B cell (primary cell): Measurements from ENCODE around the gene AUTS2. TPM values are rescaled to one million over a fixed set of nuclear protein-coding genes. Genes with fewer than 3 reads are reported as not detected.

Source experiments
- ATAC-seq: fragments of 200-7000 bp; cut with Tn5 transposase; one replicate; pipeline ENCODE4 v1.10.0; 2021; ENCODE audit warnings: low read depth, mild to moderate bottlenecking, moderate number of reproducible peaks, moderate library complexity
- CTCF ChIA-PET: fragments of 350-600 bp; sonication (Branson Sonifier 250); formaldehyde crosslinking; loops from one replicate; lab custom pipeline; 2021; ENCODE audit warnings: antibody characterized with exemption, inconsistent platforms; lab: Charles Lee
- POLR2A ChIA-PET: fragments of 350-600 bp; sonication (Branson Sonifier 250); formaldehyde crosslinking; loops from one replicate; lab custom pipeline; 2021; ENCODE audit warnings: antibody characterized with exemption; lab: Charles Lee
- DNase-seq: peaks from one replicate; pipeline ENCODE4 v3.0.0; 2013
- H2AFZ ChIP-seq: 2 replicates; pipeline ENCODE4 v1.6.1; 2012; ENCODE audit warnings: mild to moderate bottlenecking, low read depth, low read length; ENCODE audit not compliant: insufficient read depth, poor library complexity, severe bottlenecking
- H3K27ac ChIP-seq, 2 donors: 1 replicate in 1 of 2; 2 replicates in 1 of 2; pipeline ENCODE4 v1.5.1; 2012 to 2013; ENCODE audit warnings: low read length in 2 of 2, mild to moderate bottlenecking in 2 of 2, moderate library complexity in 1 of 2
- H3K27me3 ChIP-seq, 4 experiments: fragments of 200-600 bp in 1 of 4; sonication (generic) in 1 of 4; replicated peaks in 1 of 4; 1 replicate in 2 of 4; 2 replicates in 2 of 4; pipeline versions ENCODE4 v1.6.1 to v1.7.0; 2013 to 2016; ENCODE audit warnings: low read length in 3 of 4, mild to moderate bottlenecking in 2 of 4, mixed read lengths in 1 of 4, moderate library complexity in 1 of 4; ENCODE audit not compliant: insufficient read depth in 4 of 4, control insufficient read depth in 3 of 4; ENCODE audit errors: control extremely low read depth in 1 of 4
- H3K36me3 ChIP-seq, 2 experiments: replicated peaks in 1 of 2; 1 replicate in 1 of 2; 2 replicates in 1 of 2; pipeline versions ENCODE4 v1.6.1 to v1.7.1; 2013; ENCODE audit warnings: low read length in 1 of 2; ENCODE audit not compliant: insufficient read depth in 2 of 2, control insufficient read depth in 1 of 2; ENCODE audit errors: control extremely low read depth in 1 of 2, extremely low read depth in 1 of 2
- H3K4me1 ChIP-seq, 2 donors: fragments of 200-600 bp in 1 of 2; sonication (generic) in 1 of 2; 1 replicate in 1 of 2; 2 replicates in 1 of 2; pipeline versions ENCODE4 v1.5.1 to v1.6.1; 2013 to 2017; ENCODE audit warnings: low read length in 2 of 2; ENCODE audit not compliant: control insufficient read depth in 2 of 2, insufficient read depth in 2 of 2
- H3K4me2 ChIP-seq: replicated peaks from 2 replicates; pipeline ENCODE3; 2012; ENCODE audit warnings: mild to moderate bottlenecking, low read depth, low read length; ENCODE audit not compliant: poor library complexity, severe bottlenecking
- H3K4me3 ChIP-seq, 5 experiments: fragments of 200-600 bp in 1 of 5; sonication (generic) in 1 of 5; 1 replicate in 3 of 5; 2 replicates in 2 of 5; pipeline versions ENCODE4 v1.5.1 to v1.7.0; 2011 to 2016; ENCODE audit warnings: low read length in 4 of 5, mild to moderate bottlenecking in 4 of 5, low read depth in 2 of 5, control low read depth in 1 of 5, moderate library complexity in 1 of 5; ENCODE audit not compliant: insufficient read depth in 1 of 5; ENCODE audit errors: control extremely low read depth in 1 of 5, extremely low read depth in 1 of 5
- H3K79me2 ChIP-seq: fragments of 200-600 bp; sonication (generic); one replicate; pipeline ENCODE4 v1.6.0; 2016; ENCODE audit warnings: low read length; ENCODE audit not compliant: control insufficient read depth, insufficient read depth
- H3K9ac ChIP-seq: fragments of 200-600 bp; sonication (generic); 2 replicates; pipeline ENCODE4 v1.6.1; 2017; ENCODE audit warnings: mild to moderate bottlenecking, low read length, moderate library complexity
- H3K9me3 ChIP-seq, 3 donors: one replicate each; pipeline versions ENCODE4 v1.6.1 to v1.7.1; 2013; ENCODE audit warnings: low read length in 2 of 3; ENCODE audit not compliant: control insufficient read depth in 2 of 3, insufficient read depth in 1 of 3; ENCODE audit errors: control extremely low read depth in 1 of 3
- H4K20me1 ChIP-seq: 2 replicates; pipeline ENCODE4 v1.6.0; 2012; ENCODE audit warnings: mild to moderate bottlenecking, low read length; ENCODE audit not compliant: insufficient read depth, control insufficient read depth, poor library complexity, severe bottlenecking
- H3K27ac Mint-ChIP-seq: one replicate; pipeline ENCODE4 v1.8.0; 2021; ENCODE audit warnings: mixed read lengths
- H3K27me3 Mint-ChIP-seq: one replicate; pipeline ENCODE4 v1.8.0; 2021; ENCODE audit warnings: mixed read lengths
- H3K4me1 Mint-ChIP-seq: one replicate; pipeline ENCODE4 v1.8.0; 2021; ENCODE audit warnings: mixed read lengths
- H3K4me3 Mint-ChIP-seq: one replicate; pipeline ENCODE4 v1.8.0; 2021; ENCODE audit warnings: mixed read lengths
- H3K9me3 Mint-ChIP-seq: one replicate; pipeline ENCODE4 v1.8.0; 2022; ENCODE audit warnings: mixed read lengths; ENCODE audit not compliant: insufficient read depth
- CTCF ChIP-seq: fragments of 200-600 bp; IDR thresholded peaks from one replicate; pipeline ENCODE4 v1.8.0; 2022; ENCODE audit warnings: antibody characterized with exemption, mild to moderate bottlenecking
- EZH2 ChIP-seq: IDR thresholded peaks from 2 replicates; pipeline ENCODE4 v1.6.1; 2012; ENCODE audit warnings: borderline replicate concordance, low read depth, mild to moderate bottlenecking, moderate library complexity, low read length; ENCODE audit not compliant: insufficient read depth, poor library complexity, severe bottlenecking
- WGBS: methylation state at CpG from one replicate; pipeline ENCODE4 v1.1.5; 2013; ENCODE audit warnings: missing lambda C conversion rate; ENCODE audit not compliant: insufficient coverage; 5-methylcytosine and 5-hydroxymethylcytosine counted together
- intact Hi-C: fragments of 100-400 bp; cut with micrococcal nuclease; formaldehyde crosslinking; loops from one replicate; pipeline ENCODE4 v1.10.0; 2022
- polyA plus RNA-seq: library from polyadenylated mRNA; depleted of rRNA; stranded (reverse); fragments of >200 nt; gene quantifications from 2 replicates; pipeline ENCODE4 v1.2.3, GENCODE V29; 2012
- total RNA-seq, 2 donors: library from RNA; stranded (reverse); fragments of 120-200 nt in 1 of 2; gene quantifications; 1 replicate in 1 of 2; 2 replicates in 1 of 2; pipeline versions ENCODE4 v1.2.3 to v1.2.4, GENCODE V29; 2013 to 2022

The AUTS2 gene
- total and polyA plus RNA-seq, 2 donors (not counting 1 experiment from before 2014, with no cell fraction given) = 22.3 to 35.0 TPM

GRCh38 chr7:69651101-69651590 is 52.9 kb downstream of the AUTS2 start:
- no peak overlapping the region for H3K4me2 ChIP-seq
- no peak overlapping the region for H3K27ac ChIP-seq
- H3K4me3 Mint-ChIP-seq = no peak overlapping the region
- peaks cover 9 to 24% of the 10 kb centered on the region in 2 donors for H3K4me1 ChIP-seq
- 56% methylated on average over 5 of the region's 7 CpGs for WGBS
- H3K27me3 Mint-ChIP-seq = no peaks in the 10 kb centered on the region
- intact Hi-C loops = loop anchor here (10.0 kb wide), 1 partner anchor 46 kb away; no protein-coding TSS in a partner anchor
- ATAC-seq (peak; percentile 39), DNase-seq (peak; percentile 33)
- no peaks in the 10 kb centered on the region for H3K27me3 ChIP-seq
- H3K27ac Mint-ChIP-seq = no peak overlapping the region
- peak overlapping the region; percentile 6 for H2AFZ ChIP-seq
- peaks cover 41% of the 10 kb centered on the region for H3K4me1 Mint-ChIP-seq
- H4K20me1 ChIP-seq = no peaks in the 10 kb centered on the region
- no peak overlapping the region for H3K4me3 ChIP-seq
- H3K36me3 ChIP-seq = no peaks in the 10 kb centered on the region
- H3K79me2 ChIP-seq = peaks cover 3% of the 10 kb centered on the region
- no peaks in the 10 kb centered on the region for H3K9me3 Mint-ChIP-seq
- ChIA-PET CTCF (interaction anchor here (0.7 kb wide), 1 partner anchor 765 kb away, joined by 3 read pairs; no protein-coding TSS in a partner anchor), POLR2A (interaction anchor here (1.1 kb wide), 1 partner anchor 14 kb away, joined by 3 read pairs; no protein-coding TSS in a partner anchor)
- TF ChIP-seq EZH2 = no peak
- no peak for TF ChIP-seq CTCF
- no peaks in the 10 kb centered on the region for H3K9me3 ChIP-seq
- H3K9ac ChIP-seq = no peak overlapping the region

- H3K4me2 ChIP-seq = no peak overlapping the region
- peaks cover 4 to 24% of the 10 kb centered on the region in 2 donors for H3K4me1 ChIP-seq
- Mint-ChIP-seq H3K27ac (no peak overlapping the region), H3K4me3 (no peak overlapping the region), H3K4me1 (peaks cover 39% of the 10 kb centered on the region), H3K27me3 (no peaks in the 10 kb centered on the region), H3K9me3 (no peaks in the 10 kb centered on the region)
- H3K9me3 ChIP-seq = no peaks in the 10 kb centered on the region
- DNase-seq (no peak), ATAC-seq (no peak)
- CTCF ChIA-PET = no interaction called here
- no peak overlapping the region for H2AFZ ChIP-seq
- no CpG with 5 or more reads among the region's 3 CpGs for WGBS
- no peaks in the 10 kb centered on the region for H3K36me3 ChIP-seq
- H4K20me1 ChIP-seq = no peaks in the 10 kb centered on the region
- no peak overlapping the region for H3K27ac ChIP-seq
- POLR2A ChIA-PET = interaction anchor here (0.6 kb wide), 1 partner anchor 107 kb away, joined by 5 read pairs; no protein-coding TSS in a partner anchor
- no peaks in the 10 kb centered on the region for H3K27me3 ChIP-seq
- H3K9ac ChIP-seq = no peak overlapping the region
- H3K79me2 ChIP-seq = peaks cover 6% of the 10 kb centered on the region
- TF ChIP-seq CTCF (no peak), EZH2 (no peak)
- no peak overlapping the region for H3K4me3 ChIP-seq
- intact Hi-C loops = loop anchor here (10.0 kb wide), 1 partner anchor 48 kb away; no protein-coding TSS in a partner anchor
Observed at GRCh38 chr7:69652947-69653701, 54.8 kb downstream of the AUTS2 start.
